HEK293T (cell line): ENCODE measurements around the gene ZNF699.

Source experiments
- ARNT ChIP-seq: fragments of 450-650 bp; IDR thresholded peaks from 2 replicates; pipeline ENCODE4 v1.6.1; 2017; ENCODE audit warnings: mild to moderate bottlenecking
- CTBP1 ChIP-seq: fragments of 450-650 bp; IDR thresholded peaks from 2 replicates; pipeline ENCODE4 v1.6.1; 2016; ENCODE audit warnings: borderline replicate concordance
- ELF4 ChIP-seq: fragments of 450-650 bp; IDR thresholded peaks from 2 replicates; pipeline ENCODE4 v1.6.1; 2017; ENCODE audit warnings: antibody characterized with exemption
- FOXA1 ChIP-seq: fragments of 450-650 bp; IDR thresholded peaks from 2 replicates; pipeline ENCODE4 v1.6.1; 2016; ENCODE audit warnings: mild to moderate bottlenecking
- FOXK2 ChIP-seq: fragments of 450-650 bp; IDR thresholded peaks from 2 replicates; pipeline ENCODE4 v1.6.1; 2016; ENCODE audit warnings: mild to moderate bottlenecking
- FOXM1 ChIP-seq: fragments of 450-650 bp; IDR thresholded peaks from 2 replicates; pipeline ENCODE4 v1.6.1; 2017; ENCODE audit warnings: mild to moderate bottlenecking, borderline replicate concordance
- NFRKB ChIP-seq: fragments of 450-650 bp; IDR thresholded peaks from 2 replicates; pipeline ENCODE4 v1.6.1; 2016; ENCODE audit warnings: mild to moderate bottlenecking, moderate library complexity
- SP1 ChIP-seq: fragments of 450-650 bp; IDR thresholded peaks from 2 replicates; pipeline ENCODE4 v1.6.1; 2017
- SUZ12 ChIP-seq: fragments of 450-650 bp; IDR thresholded peaks from 2 replicates; pipeline ENCODE4 v1.6.1; 2016; ENCODE audit warnings: mild to moderate bottlenecking
- ZNF384 ChIP-seq: fragments of 450-650 bp; IDR thresholded peaks from 2 replicates; pipeline ENCODE4 v1.6.1; 2016
- TF ChIP-seq, protein P1 (sequence below): fragments of 450-650 bp; IDR thresholded peaks from 2 replicates; pipeline ENCODE4 v1.6.1; 2016

- TF ChIP-seq, protein P1, sequence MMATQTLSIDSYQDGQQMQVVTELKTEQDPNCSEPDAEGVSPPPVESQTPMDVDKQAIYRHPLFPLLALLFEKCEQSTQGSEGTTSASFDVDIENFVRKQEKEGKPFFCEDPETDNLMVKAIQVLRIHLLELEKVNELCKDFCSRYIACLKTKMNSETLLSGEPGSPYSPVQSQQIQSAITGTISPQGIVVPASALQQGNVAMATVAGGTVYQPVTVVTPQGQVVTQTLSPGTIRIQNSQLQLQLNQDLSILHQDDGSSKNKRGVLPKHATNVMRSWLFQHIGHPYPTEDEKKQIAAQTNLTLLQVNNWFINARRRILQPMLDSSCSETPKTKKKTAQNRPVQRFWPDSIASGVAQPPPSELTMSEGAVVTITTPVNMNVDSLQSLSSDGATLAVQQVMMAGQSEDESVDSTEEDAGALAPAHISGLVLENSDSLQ = no peak
- no peak for TF ChIP-seq ARNT
- no peak for TF ChIP-seq SP1
- TF ChIP-seq ZNF384 = no peak
- no peak for TF ChIP-seq FOXK2
- no peak for TF ChIP-seq SUZ12
- no peak for TF ChIP-seq FOXA1
- no peak for TF ChIP-seq ELF4
- TF ChIP-seq FOXM1 = no peak
- no peak for TF ChIP-seq NFRKB
- TF ChIP-seq CTBP1 = no peak
Observed at GRCh38 chr19:9289231-9289884, 20.3 kb downstream of the ZNF699 start.
